Hepatocyte (in vitro differentiated cells): ENCODE data around the gene NSUN3.

Experiments used
- EZH2phosphoT487 ChIP-seq: fragments of 200-600 bp; sonication (generic); IDR thresholded peaks from one replicate; pipeline ENCODE4 v1.6.1; 2018; ENCODE audit warnings: antibody characterized with exemption, mild to moderate bottlenecking, low read depth, moderate library complexity; ENCODE audit not compliant: unreplicated experiment, severe bottlenecking
- TF ChIP-seq, protein P1 (sequence below): fragments of 200-600 bp; sonication (generic); IDR thresholded peaks from 2 replicates; pipeline ENCODE4 v1.5.1; 2016; ENCODE audit warnings: antibody characterized with exemption, mild to moderate bottlenecking; ENCODE audit not compliant: poor library complexity

DNA sequence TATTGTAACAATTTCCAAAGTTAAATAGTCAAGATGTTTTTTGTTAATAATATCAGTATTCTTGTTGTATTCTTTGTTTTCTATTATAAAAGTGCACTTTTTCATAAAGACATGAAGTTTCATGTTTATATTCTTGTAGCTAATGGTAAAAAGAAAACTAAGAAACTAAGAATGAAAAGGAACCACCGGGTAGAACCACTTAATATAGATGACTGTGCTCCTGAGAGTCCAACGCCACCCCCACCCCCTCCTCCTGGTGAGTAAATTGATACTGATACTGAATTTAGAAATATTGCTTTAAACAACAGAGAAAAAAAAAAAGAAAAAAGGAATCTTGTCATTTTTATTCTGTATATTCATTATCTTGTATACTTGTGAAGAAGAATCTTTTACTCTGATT is 13.6 kb upstream of the NSUN3 start:
- TF ChIP-seq, protein P1, sequence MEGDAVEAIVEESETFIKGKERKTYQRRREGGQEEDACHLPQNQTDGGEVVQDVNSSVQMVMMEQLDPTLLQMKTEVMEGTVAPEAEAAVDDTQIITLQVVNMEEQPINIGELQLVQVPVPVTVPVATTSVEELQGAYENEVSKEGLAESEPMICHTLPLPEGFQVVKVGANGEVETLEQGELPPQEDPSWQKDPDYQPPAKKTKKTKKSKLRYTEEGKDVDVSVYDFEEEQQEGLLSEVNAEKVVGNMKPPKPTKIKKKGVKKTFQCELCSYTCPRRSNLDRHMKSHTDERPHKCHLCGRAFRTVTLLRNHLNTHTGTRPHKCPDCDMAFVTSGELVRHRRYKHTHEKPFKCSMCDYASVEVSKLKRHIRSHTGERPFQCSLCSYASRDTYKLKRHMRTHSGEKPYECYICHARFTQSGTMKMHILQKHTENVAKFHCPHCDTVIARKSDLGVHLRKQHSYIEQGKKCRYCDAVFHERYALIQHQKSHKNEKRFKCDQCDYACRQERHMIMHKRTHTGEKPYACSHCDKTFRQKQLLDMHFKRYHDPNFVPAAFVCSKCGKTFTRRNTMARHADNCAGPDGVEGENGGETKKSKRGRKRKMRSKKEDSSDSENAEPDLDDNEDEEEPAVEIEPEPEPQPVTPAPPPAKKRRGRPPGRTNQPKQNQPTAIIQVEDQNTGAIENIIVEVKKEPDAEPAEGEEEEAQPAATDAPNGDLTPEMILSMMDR = no peak
- no peak for TF ChIP-seq EZH2phosphoT487
